HG03520 (cell line): ENCODE results near the gene SMIM10L2A.
"Not testable (repeated sequence)": the region's sequence is repeated elsewhere in the genome, so short reads cannot be mapped to it uniquely, and the experiment has no call there.

Experiments used
- ATAC-seq: cut with Tn5 transposase; IDR thresholded peaks from one replicate; pipeline ENCODE4 v1.9.1; 2021; ENCODE audit warnings: mild to moderate bottlenecking, moderate library complexity; ENCODE audit not compliant: unreplicated experiment

SMIM10L2A gene

GRCh38 chrX:135421932-135422809, at the start of gene SMIM10L2A:
TSS of gene SMIM10L2A (plus strand) at chrX:135421944. CDS start at chrX:135422132, 188 bp downstream.
- peak; percentile 46 for ATAC-seq

DNA sequence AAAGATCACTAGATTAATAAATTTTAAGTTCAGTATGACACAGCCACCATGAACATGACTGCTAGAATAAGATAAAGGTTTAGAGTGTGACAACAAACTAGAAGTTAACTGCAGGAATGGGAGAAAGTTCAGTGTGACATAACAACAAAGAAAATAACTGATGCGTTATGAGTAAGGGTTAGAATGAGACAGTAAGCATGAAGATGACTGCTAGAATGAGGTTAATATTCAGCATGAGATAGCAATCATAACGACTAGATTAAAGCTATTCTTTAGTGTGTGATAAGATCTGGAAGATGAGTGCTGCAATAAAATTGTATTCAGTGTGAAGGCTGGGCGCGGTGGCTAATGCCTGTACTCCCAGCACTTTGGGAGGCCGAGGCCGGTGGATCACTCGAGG, 48.4 kb upstream of the SMIM10L2A start:
- no peak for ATAC-seq

DNA sequence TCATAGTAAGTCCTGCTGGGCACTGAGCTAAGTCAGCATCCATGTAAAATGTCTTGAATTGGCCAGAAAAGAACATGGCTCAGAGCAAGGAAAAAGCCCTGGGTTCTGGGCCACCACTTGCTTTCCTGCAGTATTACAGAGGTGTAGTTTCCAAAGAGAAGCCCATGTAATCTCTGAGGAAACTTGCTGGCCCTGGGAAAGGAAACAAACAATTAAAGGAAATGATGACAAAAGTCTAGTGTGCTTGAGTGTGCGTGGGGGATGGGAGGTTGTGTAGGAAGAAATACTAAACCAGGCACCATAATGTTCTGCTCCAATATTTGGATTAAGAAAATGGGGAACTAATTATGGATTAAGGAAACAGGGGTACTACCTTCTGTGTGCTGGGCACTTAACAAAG, 39.5 kb upstream of the SMIM10L2A start:
- no peak for ATAC-seq

DNA sequence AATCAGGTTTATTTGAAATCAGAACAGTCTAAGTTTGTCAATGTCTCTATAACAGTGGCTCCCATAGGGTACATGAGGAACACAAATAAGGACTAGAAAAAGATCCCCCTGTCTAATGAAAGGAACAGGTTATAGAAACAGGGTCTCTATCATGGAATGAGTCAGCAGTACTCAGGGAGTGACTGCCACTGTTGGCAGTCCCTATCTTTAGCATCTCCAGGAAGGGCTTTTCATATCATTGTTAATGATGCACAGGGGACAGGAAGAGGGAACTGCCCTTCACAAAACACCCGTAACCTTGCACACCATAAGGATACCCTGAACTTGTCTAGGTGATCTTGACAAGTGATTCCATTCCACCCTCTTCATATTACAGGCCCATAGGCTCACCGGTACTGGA, 38.5 kb upstream of the SMIM10L2A start:
- ATAC-seq, result no peak

GRCh38 chrX:135384161-135384836, 37.4 kb upstream of the SMIM10L2A start:
- no peak for ATAC-seq

DNA sequence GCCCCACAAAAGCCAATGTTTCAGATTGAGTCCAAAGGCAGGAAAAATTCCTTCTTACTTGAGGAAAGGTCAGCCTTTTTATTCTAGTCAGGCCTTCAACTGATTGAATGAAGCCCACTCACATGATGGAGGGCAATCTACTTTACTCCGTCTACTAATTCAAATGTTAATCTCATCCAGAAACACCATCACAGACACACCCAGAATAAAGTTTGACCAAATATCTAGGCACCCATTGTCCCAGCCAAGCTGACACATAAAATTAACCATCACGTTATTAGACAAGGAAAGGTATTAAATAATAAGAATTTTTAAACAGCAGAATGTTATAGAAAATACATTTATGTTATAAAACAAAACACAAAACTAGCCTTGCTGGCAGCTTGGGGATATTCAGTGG, 32.9 kb upstream of the SMIM10L2A start:
- no peak for ATAC-seq

DNA sequence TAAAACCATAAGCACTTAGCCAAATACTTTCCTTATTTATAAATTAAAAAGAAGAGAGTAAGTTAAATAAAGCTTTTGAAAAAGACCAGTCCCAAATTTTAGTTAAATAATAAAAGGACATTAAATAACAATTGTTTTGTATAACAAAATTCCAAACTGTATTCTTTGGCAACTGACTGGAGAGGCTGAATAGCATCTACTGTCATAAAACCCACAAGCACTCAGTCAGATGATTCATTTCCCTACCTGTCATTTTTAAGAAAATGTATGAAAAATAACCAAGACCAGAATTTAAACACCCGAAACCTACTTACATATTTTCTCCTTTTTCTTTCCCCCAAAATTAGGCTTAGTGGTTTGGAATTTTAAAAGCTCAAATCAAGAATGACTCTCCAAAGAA, 32.5 kb upstream of the SMIM10L2A start:
- no peak for ATAC-seq

DNA sequence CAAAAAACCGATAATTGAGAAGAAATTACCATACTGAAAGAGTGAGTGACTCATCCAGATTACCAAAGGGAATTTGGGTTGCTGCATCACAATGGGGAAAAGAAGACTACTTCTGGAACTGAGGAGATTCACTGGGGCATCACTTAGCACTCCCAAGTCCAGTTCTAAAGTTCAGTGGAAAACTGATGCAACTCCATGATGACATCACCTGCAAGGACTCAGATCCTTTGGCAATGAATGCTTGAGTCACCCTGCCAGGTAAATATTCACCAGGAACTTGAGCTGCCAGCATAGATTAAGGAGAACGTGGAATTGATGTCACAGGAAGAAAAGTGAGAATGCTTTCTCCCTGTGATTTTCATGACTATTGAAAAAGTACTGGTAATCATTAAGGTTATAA, 32.0 kb upstream of the SMIM10L2A start:
- ATAC-seq, result no peak

DNA sequence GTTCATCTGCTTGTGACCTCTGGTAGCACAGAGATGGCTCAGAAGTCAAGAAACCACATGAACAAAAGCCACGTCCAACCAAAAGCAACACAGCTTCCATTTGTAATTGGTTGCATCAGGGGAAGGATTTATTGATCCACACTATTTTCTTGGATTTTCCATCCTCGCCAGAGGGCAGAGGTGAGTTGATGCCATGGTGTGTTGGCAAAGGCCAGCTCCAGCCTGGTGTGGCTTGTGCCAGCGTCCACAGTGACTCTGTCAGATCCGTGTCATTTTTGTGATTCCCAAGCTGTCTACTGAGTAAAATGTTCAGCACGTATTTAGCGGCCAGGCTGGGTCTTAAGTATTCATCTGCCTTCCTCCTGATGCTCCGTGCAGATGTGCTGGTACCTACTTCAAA, 30.0 kb upstream of the SMIM10L2A start:
- ATAC-seq, result no peak

DNA sequence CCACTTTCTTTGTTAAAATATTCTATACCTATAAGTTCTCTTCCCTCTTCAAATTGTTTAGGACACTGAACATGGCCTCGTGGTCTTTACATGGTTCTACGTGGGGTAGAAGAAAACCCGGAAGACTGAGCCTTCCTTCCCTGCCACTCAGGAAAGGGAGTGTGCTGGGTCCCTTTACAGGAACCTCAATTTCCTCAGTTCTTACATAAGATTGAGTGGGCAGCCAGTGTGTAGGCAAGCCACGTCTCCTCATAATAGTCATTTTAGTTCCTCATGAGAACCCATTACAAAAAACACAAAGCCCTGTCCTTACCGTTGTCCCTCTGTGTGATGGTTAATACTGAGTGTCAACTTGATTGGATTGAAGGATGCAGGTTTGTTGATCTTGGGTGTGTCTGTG, 28.7 kb upstream of the SMIM10L2A start:
- ATAC-seq, result no peak

GRCh38 chrX:135395064-135395463, 26.7 kb upstream of the SMIM10L2A start:
- no peak for ATAC-seq

GRCh38 chrX:135396109-135396508, 25.6 kb upstream of the SMIM10L2A start:
- no peak for ATAC-seq

DNA sequence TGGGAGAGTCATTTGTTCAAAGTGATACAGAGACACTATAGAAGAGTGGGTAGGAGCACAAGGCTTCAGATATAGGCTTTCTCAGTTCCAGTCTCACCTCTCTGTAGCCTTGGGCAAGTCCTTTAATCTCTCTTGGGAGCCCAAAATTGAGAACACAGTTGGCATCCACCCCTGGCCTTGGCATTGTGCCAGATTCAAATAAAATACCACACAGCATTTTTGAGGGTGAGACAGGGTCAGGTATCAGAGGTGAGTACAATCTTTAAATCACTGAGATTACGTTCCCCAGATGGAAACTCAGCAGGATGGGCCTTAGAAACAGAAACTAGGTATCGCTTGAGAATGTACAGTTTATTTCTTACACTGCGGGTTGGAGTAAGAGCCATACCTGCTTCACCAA, 25.2 kb upstream of the SMIM10L2A start:
- ATAC-seq, result no peak

GRCh38 chrX:135397652-135398051, 24.1 kb upstream of the SMIM10L2A start:
- no peak for ATAC-seq

DNA sequence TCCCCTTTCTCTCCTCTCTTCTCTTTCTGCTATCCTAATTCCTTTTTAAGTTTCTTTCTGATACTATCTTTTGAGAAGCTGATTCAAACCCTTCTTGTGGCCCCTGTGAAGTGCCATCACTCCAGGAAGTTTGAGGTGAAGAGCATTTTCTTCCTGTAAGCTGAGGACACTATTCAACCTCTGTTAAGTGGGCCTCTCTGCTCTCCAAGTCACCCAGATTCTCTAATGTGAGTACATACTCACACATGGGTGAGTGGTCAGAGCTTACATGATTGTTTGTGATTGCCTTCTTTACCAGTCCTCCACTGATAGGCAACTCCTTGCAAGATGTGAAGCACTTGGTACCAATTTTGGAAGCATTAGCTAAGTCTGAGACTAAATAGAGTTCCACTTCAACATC, 18.4 kb upstream of the SMIM10L2A start:
- no peak for ATAC-seq

GRCh38 chrX:135406428-135406827, 15.3 kb upstream of the SMIM10L2A start:
- not testable (repeated sequence) for ATAC-seq

GRCh38 chrX:135408794-135409193, 12.9 kb upstream of the SMIM10L2A start:
- ATAC-seq, result peak; percentile 50

DNA sequence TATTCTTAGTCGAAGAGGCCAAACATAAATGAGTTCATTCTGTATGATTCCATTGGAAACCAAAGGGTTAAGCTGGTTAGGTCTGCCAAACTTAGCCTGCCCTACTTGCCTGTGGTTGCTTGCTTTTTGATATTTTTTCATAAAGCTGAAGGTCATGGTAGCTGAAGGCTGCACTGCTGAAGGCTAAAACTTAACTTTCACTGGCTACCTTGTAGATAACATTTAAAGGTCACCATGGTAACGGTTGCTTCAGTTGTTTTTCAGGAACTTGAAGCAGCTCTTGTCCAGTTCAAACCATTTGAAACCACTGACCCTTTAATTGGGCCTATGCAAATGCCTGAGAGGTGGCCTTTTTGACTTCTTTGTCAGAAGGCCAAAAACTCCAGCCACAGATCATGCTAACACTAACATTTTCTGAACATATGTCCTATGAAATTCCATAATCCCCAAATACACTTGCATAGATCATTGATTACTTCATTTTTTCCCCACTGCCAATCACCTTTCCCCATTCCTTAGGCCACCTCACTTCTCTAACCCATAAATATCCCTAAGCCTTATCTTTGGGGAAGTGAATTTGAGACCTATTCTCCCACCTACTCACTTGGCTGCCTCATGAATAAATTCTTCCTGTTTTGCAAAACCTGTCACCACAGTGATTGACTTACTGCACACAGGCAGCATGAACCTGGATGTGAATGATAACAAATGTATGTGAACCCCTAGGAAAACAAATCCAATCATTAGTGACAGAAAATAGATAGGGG, 10.7 kb upstream of the SMIM10L2A start:
- ATAC-seq, result no peak

DNA sequence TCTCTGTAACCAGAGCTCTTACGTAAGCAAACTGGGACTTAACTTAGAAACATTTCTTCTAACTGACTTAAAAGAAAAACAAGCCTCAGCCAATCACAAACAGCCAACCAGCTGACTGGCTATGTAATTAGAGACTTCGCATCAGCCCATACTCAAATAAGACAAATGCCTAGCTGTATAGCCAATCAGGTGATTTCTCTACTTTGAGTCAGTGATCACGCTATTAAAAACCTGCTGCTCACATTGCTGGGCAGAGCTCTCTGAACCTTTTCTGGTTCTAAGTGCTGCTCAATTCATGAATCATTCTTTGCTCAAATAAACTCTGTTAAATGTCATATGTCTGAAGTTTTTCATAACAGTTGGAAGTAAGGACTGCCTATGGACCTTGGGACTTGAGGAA, 9.9 kb upstream of the SMIM10L2A start:
- ATAC-seq, result no peak

DNA sequence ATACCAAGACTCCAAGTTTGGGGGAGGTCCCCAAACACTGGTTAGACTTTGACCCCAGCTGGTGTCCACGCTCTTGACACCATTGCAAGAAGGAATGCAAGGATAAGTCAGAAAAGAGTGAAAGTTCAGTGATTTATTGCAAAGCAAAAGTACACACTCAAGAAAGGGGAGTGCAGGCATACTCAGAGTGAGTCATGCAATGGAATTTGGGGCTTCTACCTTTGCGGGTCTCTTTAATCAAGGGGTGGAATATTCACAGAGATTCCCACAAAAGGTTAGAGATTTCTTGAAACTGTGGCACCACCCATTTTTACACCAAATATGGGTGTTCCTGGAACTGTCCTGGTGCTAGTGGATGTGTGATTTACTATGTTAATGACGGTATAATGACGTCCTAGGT, 5.2 kb upstream of the SMIM10L2A start:
- no peak for ATAC-seq

DNA sequence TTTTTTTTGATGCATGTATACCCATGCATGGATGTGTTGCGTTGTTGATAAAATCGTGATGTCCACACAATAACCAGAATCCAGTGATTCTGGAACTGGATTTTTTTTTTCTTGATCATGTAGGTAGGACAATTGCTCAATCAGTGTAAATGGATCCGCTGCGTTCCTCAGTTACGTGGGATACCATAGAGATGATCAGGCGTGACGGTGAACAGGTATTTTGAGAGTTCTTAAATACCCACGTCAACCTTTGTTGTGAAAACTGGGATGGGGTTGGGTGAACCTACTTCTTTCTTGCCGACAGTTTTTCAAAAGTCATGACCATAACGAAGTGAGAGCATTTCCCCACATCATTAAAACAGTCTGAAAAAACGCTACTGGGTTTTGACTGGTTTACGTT, 913 bp upstream of the SMIM10L2A start:
- ATAC-seq, result no peak

DNA sequence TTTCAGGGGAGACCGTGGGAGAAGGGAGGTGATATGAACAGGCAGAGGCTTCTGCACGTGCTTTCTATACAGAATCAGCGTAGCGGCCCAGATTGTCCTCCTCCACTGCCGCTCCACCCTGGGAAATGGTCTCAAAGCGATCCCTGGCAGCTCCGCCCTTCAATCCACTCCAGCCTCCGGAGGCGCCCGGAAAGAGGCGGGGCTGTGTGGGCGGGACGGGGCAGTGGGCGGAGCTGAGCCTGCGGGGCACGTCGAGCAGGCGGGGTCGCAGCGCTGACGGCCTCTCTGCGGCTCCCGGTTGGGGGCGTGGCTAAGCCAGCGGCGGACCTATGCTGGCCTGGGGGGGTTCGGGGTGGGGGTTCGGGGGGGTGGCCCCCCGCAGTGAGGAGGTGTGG, 210 bp upstream of the SMIM10L2A start:
- ATAC-seq, result peak; percentile 73
